AG04450 (cell line): Measurements from ENCODE around the gene MIPEP. TPM values are rescaled to one million over a fixed set of nuclear protein-coding genes. Genes with fewer than 3 reads are reported as not detected.

Experiments used
- CTCF ChIA-PET: fragments of 300-600, 350-600 bp; formaldehyde crosslinking; extraction: SDS; loops from one replicate; lab custom pipeline; 2022; ENCODE audit warnings: antibody characterized with exemption, inconsistent platforms; lab: Charles Lee
- POLR2A ChIA-PET: fragments of 350-600 bp; formaldehyde crosslinking; extraction: SDS; loops from one replicate; lab custom pipeline; 2021; ENCODE audit warnings: antibody characterized with exemption, inconsistent platforms; lab: Yijun Ruan, JAX
- DNase-seq: peaks from one replicate; pipeline ENCODE4 v3.0.0-alpha.2; 2011; ENCODE audit warnings: low read depth, low spot score
- H3K27ac ChIP-seq: one replicate; pipeline ENCODE4 v1.5.1; 2012; ENCODE audit warnings: low read depth, low read length, control low read depth
- H3K27me3 ChIP-seq: one replicate; pipeline ENCODE4 v1.6.0; 2012; ENCODE audit warnings: low read length; ENCODE audit not compliant: control insufficient read depth, insufficient read depth
- H3K4me3 ChIP-seq: 2 replicates; pipeline ENCODE4 v1.5.1; 2011; ENCODE audit warnings: mild to moderate bottlenecking, low read depth, low read length, control low read depth
- H3K9me3 ChIP-seq: 2 replicates; pipeline ENCODE4 v1.5.1; 2012; ENCODE audit warnings: low read length; ENCODE audit not compliant: control insufficient read depth, insufficient read depth
- CTCF ChIP-seq: IDR thresholded peaks from 2 replicates; pipeline ENCODE4 v1.5.1; 2011; ENCODE audit warnings: low read depth, low read length, control low read depth, inconsistent platforms
- polyA plus RNA-seq: library from polyadenylated mRNA; depleted of rRNA; stranded (reverse); fragments of >200 nt; gene quantifications from 2 replicates; pipeline ENCODE4 v1.2.3, GENCODE V29; 2011

MIPEP gene
- polyA plus RNA-seq, 1 experiment = 40.8 TPM

GRCh38 chr13:23912469-23912868 is 23.3 kb upstream of the MIPEP start:
- no peak for DNase-seq
- H3K4me3 ChIP-seq = no peak overlapping the region
- ChIA-PET POLR2A (no interaction called here), CTCF (no interaction called here)
- H3K27me3 ChIP-seq = no peaks in the 10 kb centered on the region
- no peak overlapping the region for H3K27ac ChIP-seq
- H3K9me3 ChIP-seq = no peaks in the 10 kb centered on the region
- no peak for TF ChIP-seq CTCF

DNA sequence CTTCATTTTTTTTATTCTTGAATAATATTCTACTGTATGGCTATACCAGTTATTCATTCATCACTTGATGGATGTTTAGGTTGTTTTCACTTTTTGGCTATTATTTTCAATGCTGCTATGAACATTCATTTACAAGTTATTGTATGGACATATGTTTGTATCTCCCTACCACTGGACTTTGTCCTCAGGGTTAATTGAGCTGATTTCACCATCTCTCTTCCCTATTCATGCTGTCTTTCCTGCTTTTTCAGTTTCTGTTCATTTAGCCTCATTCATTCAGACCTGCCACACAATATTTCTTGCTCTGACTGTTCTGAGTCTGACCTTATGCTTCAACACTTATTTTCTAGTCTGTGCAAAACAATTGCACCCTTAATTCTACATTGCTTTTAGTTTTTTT is 20.4 kb upstream of the MIPEP start:
- no peak overlapping the region for H3K27ac ChIP-seq
- TF ChIP-seq CTCF = no peak
- H3K27me3 ChIP-seq = no peaks in the 10 kb centered on the region
- CTCF ChIA-PET = interaction anchor here (1.5 kb wide), 1 partner anchor 320 kb away, joined by 6 read pairs; no protein-coding TSS in a partner anchor
- H3K9me3 ChIP-seq = no peaks in the 10 kb centered on the region
- POLR2A ChIA-PET = no interaction called here
- DNase-seq = no peak
- H3K4me3 ChIP-seq = no peak overlapping the region

DNA sequence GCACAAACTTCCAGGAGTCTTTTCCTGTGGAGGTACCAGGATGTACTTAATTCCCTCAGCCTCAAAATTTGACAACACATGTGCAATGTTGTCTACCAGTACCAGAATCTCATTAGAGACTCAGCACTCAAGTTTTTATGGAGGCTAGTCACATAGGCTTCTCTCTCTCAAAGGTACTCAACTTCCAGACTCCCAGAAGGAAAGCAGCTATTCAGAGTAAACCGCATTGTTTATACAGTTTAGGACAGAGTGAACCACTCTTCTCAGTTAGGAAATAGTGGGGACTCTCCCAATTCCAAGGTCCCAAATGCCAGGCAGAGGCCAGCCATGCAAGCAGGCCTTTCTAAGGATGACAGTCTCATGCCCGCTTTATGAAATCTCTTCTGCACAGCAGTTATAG is 16.6 kb upstream of the MIPEP start:
- H3K4me3 ChIP-seq = no peak overlapping the region
- no peak for DNase-seq
- ChIA-PET CTCF (no interaction called here), POLR2A (no interaction called here)
- no peaks in the 10 kb centered on the region for H3K27me3 ChIP-seq
- H3K27ac ChIP-seq = no peak overlapping the region
- peaks cover 7% of the 10 kb centered on the region; the same call in 1 of the 2 replicates for H3K9me3 ChIP-seq
- no peak for TF ChIP-seq CTCF

DNA sequence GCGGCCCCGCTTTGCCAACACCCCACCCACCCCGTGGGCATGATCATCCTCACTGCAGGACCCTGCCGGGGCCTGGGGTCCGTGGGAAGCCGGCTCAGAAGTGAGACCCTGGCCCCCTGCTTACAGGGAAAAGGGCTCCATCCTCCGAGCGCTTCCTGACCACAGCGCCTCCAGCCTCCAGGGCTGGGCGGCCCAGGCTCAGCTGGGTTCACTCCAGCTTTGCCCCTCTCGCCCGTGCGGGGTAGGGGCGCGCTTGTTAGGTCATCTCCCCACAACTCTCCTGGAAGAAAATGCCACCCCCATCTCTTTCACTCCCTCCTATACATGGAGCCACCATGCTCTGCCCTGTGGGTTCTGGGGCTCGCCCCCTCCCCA is 14.7 kb upstream of the MIPEP start:
- Histone ChIP-seq H3K4me3 (no peak overlapping the region), H3K9me3 (peaks cover 7% of the 10 kb centered on the region; the same call in 1 of the 2 replicates), H3K27me3 (no peaks in the 10 kb centered on the region), H3K27ac (no peak overlapping the region)
- TF ChIP-seq CTCF = no peak
- CTCF ChIA-PET = interaction anchor here (0.5 kb wide), 1 partner anchor 324 kb away, joined by 4 read pairs; no protein-coding TSS in a partner anchor
- POLR2A ChIA-PET = no interaction called here
- no peak for DNase-seq

GRCh38 chr13:23902975-23903905 is 14.0 kb upstream of the MIPEP start:
- POLR2A ChIA-PET = no interaction called here
- no peak for DNase-seq
- CTCF ChIA-PET = no interaction called here
- peaks cover 7% of the 10 kb centered on the region; the same call in 1 of the 2 replicates for H3K9me3 ChIP-seq
- H3K27ac ChIP-seq = no peak overlapping the region
- TF ChIP-seq CTCF = no peak
- H3K4me3 ChIP-seq = no peak overlapping the region
- no peaks in the 10 kb centered on the region for H3K27me3 ChIP-seq
